Activated T-cell treated with anti-CD3 and anti-CD28 coated beads, Interleukin-2, amount 50 U/mL, for 72 hours (primary cell): Measurements from ENCODE around the gene SSU72. TPM values are rescaled to one million over a fixed set of nuclear protein-coding genes. Genes with fewer than 3 reads are reported as not detected.

Experiments used
- ATAC-seq, 2 donors: fragments of 150-1000 bp; cut with Tn5 transposase; replicated peaks in 1 of 2; 2 replicates each; pipeline ENCODE4 v1.10.0; 2021; ENCODE audit warnings: moderate library complexity in 2 of 2, mild to moderate bottlenecking in 1 of 2
- DNase-seq, 2 donors: peaks; one replicate each; pipeline ENCODE4 v3.0.0; 2021 to 2022; ENCODE audit warnings: mixed read lengths in 1 of 2
- H3K27ac Mint-ChIP-seq: one replicate; pipeline ENCODE4 v1.8.0; 2022; ENCODE audit warnings: mild to moderate bottlenecking, moderate library complexity, mixed read lengths
- H3K27me3 Mint-ChIP-seq: one replicate; pipeline ENCODE4 v1.8.0; 2022; ENCODE audit warnings: low read depth, mixed read lengths
- H3K36me3 Mint-ChIP-seq, 2 donors: one replicate each; pipeline ENCODE4 v1.8.0; 2022; ENCODE audit warnings: mixed read lengths in 2 of 2, mild to moderate bottlenecking in 1 of 2; ENCODE audit not compliant: insufficient read depth in 2 of 2
- H3K4me1 Mint-ChIP-seq: one replicate; pipeline ENCODE4 v1.8.0; 2022; ENCODE audit warnings: low read depth, mixed read lengths
- H3K4me3 Mint-ChIP-seq, 2 donors: one replicate each; pipeline ENCODE4 v1.8.0; 2022; ENCODE audit warnings: mild to moderate bottlenecking in 2 of 2, mixed read lengths in 2 of 2, moderate library complexity in 2 of 2
- H3K9me3 Mint-ChIP-seq, 2 donors: one replicate each; pipeline ENCODE4 v1.8.0; 2022; ENCODE audit warnings: mixed read lengths in 2 of 2
- total RNA-seq, 2 donors: library from RNA; stranded (reverse); gene quantifications; one replicate each; pipeline ENCODE4 v1.2.3, GENCODE V29; 2022

SSU72 gene
- total RNA-seq, 2 donors from 2014 or later = 138 to 167 TPM

DNA sequence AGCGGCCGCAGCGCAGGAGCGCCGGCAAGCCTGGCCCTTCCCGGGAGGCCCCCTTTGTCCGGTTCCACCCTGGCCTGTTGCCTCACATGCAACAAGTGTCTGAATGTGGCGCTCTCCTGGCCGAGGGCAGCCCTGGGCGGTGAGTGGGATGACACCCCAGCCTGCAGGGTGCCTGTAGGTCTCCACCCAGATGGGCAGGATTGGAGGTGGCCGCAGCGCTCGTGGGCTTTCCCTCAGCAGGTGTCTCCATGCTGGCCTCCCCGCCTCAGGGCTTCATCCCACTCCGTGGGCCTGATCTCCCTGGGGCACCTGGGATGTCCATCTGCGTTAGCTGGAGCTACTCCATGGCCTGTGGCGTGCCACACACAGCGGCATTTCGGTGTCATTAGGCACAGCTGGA is 42.2 kb upstream of the SSU72 start:
- no peaks in the 10 kb centered on the region for H3K9me3 Mint-ChIP-seq
- H3K27me3 Mint-ChIP-seq = no peaks in the 10 kb centered on the region
- peaks cover 0 to 4% of the 10 kb centered on the region in 2 donors for H3K36me3 Mint-ChIP-seq
- H3K4me3 Mint-ChIP-seq = peak overlapping the region; percentile 86
- DNase-seq (no peak), ATAC-seq (no peak)
- peaks cover 19% of the 10 kb centered on the region for H3K4me1 Mint-ChIP-seq
- peak overlapping the region; percentile 87 for H3K27ac Mint-ChIP-seq

DNA sequence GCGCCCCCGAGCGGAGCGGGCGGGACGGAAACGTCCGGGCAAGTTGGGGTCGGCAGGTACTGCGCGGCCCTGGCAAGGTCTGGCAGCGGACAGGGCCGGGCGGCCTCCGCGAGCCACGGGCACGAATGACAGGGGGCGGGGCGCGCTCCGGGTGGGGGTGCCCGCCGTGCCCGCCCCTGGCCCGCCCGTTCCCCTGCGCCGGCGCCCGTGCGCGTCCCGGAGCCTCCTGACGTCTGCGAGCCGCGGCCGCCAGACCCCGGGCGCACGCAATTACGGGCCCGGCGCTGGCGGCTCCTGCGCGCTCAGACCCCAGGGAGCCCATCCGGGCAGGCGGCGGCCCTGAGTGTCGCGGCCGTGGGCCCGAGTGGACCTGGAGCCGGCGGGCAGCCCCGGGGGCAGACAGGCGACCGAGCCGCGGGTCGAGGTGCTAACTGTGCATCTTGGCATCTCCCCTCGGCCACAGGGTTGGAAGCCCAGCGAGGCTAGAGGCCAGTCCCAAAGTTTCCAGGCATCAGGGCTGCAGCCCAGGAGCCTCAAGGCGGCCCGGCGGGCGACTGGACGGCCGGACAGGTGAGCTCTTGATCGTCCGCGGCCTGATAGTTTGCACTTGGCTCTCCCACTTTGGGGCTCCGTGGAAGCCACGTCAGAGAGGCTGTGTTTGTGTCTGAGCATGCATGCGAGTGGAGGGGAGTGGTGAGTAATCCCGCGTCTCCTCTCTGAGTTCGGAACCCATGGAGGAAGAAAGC is 41.6 kb upstream of the SSU72 start:
- no peaks in the 10 kb centered on the region for H3K9me3 Mint-ChIP-seq
- ATAC-seq (peak; percentile 26 to 36), DNase-seq (peak; percentile 62 to 70)
- peaks cover 0 to 4% of the 10 kb centered on the region in 2 donors for H3K36me3 Mint-ChIP-seq
- H3K27ac Mint-ChIP-seq = peak overlapping the region; percentile 87
- H3K4me3 Mint-ChIP-seq = peak overlapping the region; percentile 86
- peaks cover 19% of the 10 kb centered on the region for H3K4me1 Mint-ChIP-seq
- H3K27me3 Mint-ChIP-seq = no peaks in the 10 kb centered on the region

DNA sequence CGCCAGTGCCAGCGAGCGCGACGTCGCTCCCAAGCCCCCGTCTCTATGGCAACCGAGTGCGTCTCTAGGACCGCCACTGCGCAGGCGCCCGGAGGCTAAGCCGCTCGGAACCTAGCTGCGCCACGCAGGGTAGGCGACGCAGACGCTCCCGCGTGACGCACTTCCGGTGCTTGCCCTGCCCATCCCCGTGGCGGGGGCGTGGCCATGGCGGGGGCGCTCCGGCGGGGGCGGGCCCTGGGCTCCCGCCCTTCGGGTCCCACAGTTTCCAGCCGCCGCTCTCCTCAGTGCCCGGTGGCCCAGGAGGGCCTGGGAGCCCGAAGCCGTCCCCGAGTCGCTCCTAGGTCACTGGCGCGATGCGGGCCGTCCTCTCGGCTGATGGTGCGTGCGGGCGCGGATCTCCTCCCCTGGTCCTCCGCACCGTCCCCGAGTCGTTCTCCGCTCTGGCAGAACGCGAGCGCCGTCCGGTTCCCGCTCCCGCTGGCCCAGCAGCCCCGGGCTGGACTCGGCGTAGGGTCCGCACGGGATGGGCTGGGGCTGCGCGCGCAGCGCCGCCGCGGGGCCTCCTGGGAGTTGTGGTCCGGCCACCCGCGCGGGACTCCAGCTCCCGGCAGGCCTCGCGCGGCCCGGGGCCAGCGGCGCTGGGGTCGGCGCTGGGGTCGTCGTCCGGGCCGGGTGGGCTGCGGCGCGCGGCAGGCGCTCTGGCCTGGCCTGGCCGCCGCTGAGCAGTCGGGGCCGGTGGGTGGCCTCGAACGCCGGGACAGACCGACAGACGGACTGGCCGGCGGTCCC is 40.8 kb upstream of the SSU72 start, which contains the start of gene MIB2:
Gene MIB2 (plus strand): TSS at position 245 of the 789 bp plus-strand sequence. CDS start 7,953 bp downstream, outside the sequence.
- Mint-ChIP-seq H3K27ac (peak within 1 kb of the TSS; percentile 97), H3K4me1 (peaks cover 19% of the 10 kb centered on the region), H3K4me3 (peak within 1 kb of the TSS; percentile 96 to 100), H3K27me3 (no peaks in the 10 kb centered on the region), H3K36me3 (peaks cover 0 to 4% of the 10 kb centered on the region in 2 donors), H3K9me3 (no peaks in the 10 kb centered on the region)
- DNase-seq = peak; percentile 98 to 99
- ATAC-seq = peak; percentile 86 to 87

DNA sequence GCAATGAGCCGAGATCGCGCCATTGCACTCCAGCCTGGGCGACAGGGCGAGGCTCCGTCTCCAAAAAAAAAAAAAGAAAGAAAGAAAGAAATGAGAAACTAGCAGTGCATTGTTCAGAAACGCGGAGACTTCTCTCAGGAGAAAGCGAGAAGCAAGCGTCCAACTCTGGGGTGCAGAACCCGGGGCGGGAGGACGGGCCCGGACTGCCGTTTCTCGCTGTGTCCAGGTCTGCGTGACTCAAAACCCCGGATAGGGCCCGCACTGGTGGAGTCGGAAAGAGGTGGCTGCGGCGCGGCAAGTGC is 40.2 kb upstream of the SSU72 start:
- H3K36me3 Mint-ChIP-seq = peaks cover 0 to 4% of the 10 kb centered on the region in 2 donors
- H3K9me3 Mint-ChIP-seq = no peaks in the 10 kb centered on the region
- ATAC-seq (no peak), DNase-seq (no peak)
- H3K27me3 Mint-ChIP-seq = no peaks in the 10 kb centered on the region
- H3K4me1 Mint-ChIP-seq = peaks cover 19% of the 10 kb centered on the region
- H3K4me3 Mint-ChIP-seq = peak overlapping the region; percentile 96 to 100
- H3K27ac Mint-ChIP-seq = peak overlapping the region; percentile 97

DNA sequence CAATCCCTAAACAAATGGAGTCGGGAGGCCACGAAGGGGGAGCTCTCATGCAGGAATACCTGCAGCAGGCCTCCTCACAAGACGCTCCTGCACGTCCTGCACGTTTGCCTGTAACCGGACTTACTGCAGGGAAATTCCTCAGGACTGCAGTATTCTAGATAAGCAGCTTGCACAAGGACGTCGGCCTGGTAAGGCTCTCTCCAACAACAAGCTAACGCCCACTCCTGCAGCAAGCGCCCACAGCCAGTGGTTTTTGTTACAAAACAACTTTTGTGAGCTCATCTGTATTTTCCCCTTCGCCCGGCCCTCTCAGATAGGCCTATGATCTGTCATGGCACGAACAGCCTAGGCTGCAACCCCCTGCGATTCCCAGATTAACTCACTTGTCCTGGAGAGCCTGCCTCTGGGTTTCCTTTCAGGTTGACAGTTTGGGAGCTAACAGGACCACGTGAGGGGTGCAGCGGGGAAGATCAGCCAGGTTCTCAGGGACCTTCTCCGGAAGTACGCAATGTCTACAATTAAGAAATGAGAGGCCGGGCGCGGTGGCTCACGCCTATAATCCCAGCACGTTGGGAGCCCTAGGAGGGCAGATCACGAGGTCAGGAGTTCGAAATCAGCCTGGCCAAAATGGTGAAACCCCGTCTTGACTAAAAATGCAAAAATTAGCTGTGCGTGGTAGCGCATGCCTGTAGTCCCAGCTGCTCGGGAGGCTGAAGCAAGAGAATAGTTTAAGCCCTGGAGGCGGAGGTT is 39.7 kb upstream of the SSU72 start:
- no peaks in the 10 kb centered on the region for H3K9me3 Mint-ChIP-seq
- peaks cover 19% of the 10 kb centered on the region for H3K4me1 Mint-ChIP-seq
- H3K4me3 Mint-ChIP-seq = peak overlapping the region; percentile 96 to 100
- peak overlapping the region; percentile 97 for H3K27ac Mint-ChIP-seq
- peaks cover 0 to 4% of the 10 kb centered on the region in 2 donors for H3K36me3 Mint-ChIP-seq
- DNase-seq = peak; percentile 58 to 75
- ATAC-seq = peak; percentile 6 to 11
- H3K27me3 Mint-ChIP-seq = no peaks in the 10 kb centered on the region

DNA sequence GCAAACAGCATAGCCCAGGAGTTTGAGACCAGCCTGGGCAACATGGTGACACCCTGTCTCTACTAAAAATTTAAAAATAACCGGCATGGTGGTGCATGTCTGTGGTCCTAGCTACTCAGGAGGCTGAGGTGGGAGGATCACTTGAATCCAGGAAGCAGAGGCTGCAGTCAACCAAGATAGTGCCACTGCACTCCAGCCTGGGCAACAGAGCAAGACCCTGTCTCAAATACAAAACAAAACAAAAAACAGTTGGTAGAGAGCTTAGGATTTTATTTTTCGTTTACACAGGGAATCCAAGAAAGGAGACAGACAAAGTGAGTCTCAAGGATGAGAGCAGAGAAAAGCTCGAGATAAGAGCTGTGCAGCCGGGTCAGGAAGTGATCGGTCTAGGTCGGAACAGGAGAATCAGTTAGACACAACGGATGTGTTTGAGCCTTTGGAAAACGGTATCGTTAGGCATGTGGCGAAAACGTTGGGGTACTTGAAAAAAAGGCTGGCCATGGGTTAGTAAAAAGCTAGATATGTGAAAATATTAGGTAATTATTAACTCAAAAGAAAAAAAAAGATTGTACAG is 38.9 kb upstream of the SSU72 start:
- ATAC-seq (no peak), DNase-seq (no peak)
- Mint-ChIP-seq H3K4me1 (peaks cover 19% of the 10 kb centered on the region), H3K36me3 (peaks cover 0 to 4% of the 10 kb centered on the region in 2 donors), H3K4me3 (peak overlapping the region; percentile 96 to 100), H3K27me3 (no peaks in the 10 kb centered on the region), H3K27ac (peak overlapping the region; percentile 40), H3K9me3 (no peaks in the 10 kb centered on the region)

DNA sequence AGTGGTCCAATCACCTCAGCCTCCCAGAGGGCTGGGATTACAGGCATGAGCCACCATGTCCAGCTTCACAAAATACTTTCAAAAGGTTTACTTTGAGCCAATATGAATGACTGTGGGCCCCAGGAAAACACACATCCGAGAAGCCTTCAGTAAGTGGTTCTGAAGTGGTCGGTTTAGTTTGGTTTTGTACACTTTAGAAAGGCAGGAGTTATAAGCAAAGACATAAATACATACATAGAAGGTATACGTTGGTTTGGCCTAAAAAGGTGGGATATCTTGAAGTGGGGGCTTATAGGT is 37.4 kb upstream of the SSU72 start:
- Mint-ChIP-seq H3K27ac (no peak overlapping the region), H3K36me3 (peaks cover 0 to 4% of the 10 kb centered on the region in 2 donors), H3K4me3 (no peak overlapping the region), H3K4me1 (peaks cover 27% of the 10 kb centered on the region), H3K9me3 (no peaks in the 10 kb centered on the region), H3K27me3 (no peaks in the 10 kb centered on the region)
- DNase-seq (no peak), ATAC-seq (no peak)

DNA sequence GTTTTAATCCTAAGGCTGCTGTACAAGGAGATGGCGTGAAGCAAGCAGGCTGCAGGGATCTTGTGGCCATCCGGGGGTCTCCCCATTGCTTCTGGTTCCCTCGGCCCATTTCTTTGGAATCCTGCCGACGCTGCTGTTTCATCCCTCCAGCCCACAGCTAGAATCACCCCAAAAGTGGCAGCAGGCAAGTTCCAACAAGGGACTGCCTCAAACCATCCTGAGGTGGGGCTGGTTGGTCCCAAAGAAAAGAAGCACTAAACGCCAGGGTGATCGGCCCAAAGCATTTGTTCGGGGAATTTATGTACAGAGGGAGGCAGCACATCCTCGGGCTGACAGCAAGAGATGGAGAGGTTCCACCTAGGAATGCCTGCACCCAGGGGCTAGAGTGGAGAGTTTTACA is 36.1 kb upstream of the SSU72 start:
- Mint-ChIP-seq H3K27me3 (no peaks in the 10 kb centered on the region), H3K4me3 (no peak overlapping the region), H3K4me1 (peaks cover 32% of the 10 kb centered on the region), H3K27ac (no peak overlapping the region), H3K36me3 (peaks cover 0 to 4% of the 10 kb centered on the region in 2 donors), H3K9me3 (no peaks in the 10 kb centered on the region)
- ATAC-seq = no peak
- no peak for DNase-seq

DNA sequence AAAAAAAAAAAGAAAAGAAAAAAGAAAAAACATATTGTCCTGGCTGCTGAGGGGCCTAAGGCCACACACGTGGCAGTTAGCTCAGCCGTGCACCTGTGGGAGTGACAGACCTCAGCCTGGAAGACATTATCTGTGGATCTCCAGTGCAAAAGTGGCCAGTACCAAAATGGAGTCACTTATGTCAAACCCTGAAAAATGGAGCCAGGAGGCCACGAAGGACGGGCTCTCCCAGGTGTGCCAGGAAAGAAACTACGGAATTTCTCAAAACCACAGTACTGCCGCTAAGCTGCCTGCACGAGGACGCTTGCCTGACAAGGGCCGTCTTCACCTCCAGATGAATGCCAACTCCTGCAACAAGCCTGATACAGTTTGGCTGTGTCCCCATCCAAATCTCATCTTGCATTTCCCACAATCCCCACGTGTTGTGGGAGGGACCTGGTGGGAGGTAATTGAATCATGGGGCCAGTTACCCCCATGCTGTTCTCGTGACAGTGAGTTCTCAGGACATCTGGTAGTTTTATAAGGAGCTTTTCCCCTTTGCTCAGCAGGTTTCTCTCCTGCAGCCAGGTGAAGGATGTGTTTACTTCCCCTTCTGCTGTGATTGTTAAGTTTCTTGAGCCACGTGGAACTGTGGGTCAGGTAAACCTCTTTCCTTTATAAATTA is 35.3 kb upstream of the SSU72 start:
- Mint-ChIP-seq H3K4me3 (no peak overlapping the region), H3K27ac (no peak overlapping the region), H3K9me3 (no peaks in the 10 kb centered on the region), H3K36me3 (peaks cover 0 to 4% of the 10 kb centered on the region in 2 donors), H3K27me3 (no peaks in the 10 kb centered on the region), H3K4me1 (peaks cover 30% of the 10 kb centered on the region)
- DNase-seq (no peak), ATAC-seq (no peak)

DNA sequence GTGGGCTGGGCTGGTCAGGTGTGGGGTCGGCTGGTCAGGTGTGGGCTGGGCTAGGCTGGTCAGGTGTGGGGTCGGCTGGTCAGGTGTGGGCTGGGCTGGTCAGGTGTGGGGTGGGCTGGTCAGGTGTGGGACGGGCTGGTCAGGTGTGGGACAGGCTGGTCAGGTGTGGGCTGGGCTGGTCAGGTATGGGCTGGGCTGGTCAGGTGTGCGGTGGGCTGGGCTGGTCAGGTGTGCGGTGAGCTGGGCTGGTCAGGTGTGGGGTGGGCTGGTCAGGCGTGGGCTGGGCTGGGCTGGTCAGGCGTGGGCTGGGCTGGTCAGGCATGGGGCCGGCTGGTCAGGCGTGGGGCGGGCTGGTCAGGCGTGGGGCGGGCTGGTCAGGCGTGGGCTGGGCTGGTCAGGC is 31.6 kb upstream of the SSU72 start:
- Mint-ChIP-seq H3K27ac (no peak overlapping the region), H3K4me1 (peaks cover 13% of the 10 kb centered on the region), H3K9me3 (no peaks in the 10 kb centered on the region), H3K36me3 (no peaks in the 10 kb centered on the region), H3K4me3 (no peak overlapping the region), H3K27me3 (no peaks in the 10 kb centered on the region)
- ATAC-seq (no peak), DNase-seq (no peak)

DNA sequence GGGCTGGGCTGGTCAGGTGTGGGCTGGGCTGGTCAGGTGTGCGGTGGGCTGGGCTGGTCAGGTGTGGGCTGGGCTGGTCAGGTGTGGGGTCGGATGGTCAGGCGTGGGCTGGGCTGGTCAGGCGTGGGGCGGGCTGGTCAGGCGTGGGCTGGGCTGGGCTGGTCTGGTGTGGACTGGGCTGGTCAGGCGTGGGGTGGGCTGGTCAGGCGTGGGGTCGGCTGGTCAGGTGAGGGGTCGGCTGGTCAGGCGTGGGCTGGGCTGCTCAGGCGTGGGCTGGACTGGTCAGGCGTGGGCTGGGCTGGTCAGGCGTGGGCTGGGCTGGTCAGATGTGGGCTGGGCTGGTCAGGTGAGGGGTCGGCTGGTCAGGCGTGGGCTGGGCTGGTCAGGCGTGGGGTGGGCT is 31.1 kb upstream of the SSU72 start:
- Mint-ChIP-seq H3K27me3 (no peaks in the 10 kb centered on the region), H3K9me3 (no peaks in the 10 kb centered on the region), H3K36me3 (no peaks in the 10 kb centered on the region), H3K4me1 (peaks cover 15% of the 10 kb centered on the region), H3K4me3 (no peak overlapping the region), H3K27ac (no peak overlapping the region)
- DNase-seq (no peak), ATAC-seq (no peak)

DNA sequence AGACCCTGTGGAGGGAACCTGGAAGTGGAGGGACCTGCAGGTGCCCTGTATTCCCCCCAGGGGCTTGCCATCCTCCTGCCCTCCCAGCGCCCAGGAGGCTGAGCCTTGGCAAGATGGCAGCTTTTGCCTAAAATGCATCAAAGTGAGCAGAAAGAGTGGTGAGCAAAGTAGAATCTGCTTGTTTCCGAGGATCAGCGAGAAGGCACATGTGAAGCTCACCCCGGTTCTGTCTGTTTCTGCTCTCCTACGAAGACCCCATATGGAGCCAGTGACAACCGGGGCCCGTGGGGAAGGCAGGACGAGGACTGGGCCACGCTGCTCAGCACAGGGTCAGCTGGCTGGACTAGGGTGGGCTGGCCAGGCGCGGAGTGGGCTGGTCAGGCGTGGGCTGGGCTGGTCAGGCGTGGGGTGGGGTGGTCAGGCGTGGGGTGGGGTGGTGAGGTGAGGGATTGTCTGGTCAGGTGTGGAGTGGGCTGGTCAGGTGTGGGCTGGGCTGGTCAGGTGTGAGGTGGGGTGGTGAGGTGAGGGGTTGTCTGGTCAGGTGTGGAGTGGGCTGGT is 30.4 kb upstream of the SSU72 start:
- Mint-ChIP-seq H3K4me1 (peaks cover 17% of the 10 kb centered on the region), H3K36me3 (no peaks in the 10 kb centered on the region), H3K27ac (no peak overlapping the region), H3K4me3 (no peak overlapping the region), H3K9me3 (no peaks in the 10 kb centered on the region), H3K27me3 (no peaks in the 10 kb centered on the region)
- no peak for ATAC-seq
- no peak for DNase-seq
